ENCODE measurements around the gene TNFRSF1B. TPM values are rescaled to one million over a fixed set of nuclear protein-coding genes. Genes with fewer than 3 reads are reported as not detected.
A peak's percentile ranks its signal among the peaks of the same experiment; 100 is the strongest.

The TNFRSF1B gene
- polyA plus RNA-seq, 2 donors: 1.8 to 3.4 TPM

- 78 to 92% methylated on average over 12 of the region's 12 CpGs for WGBS, 2 donors
- Histone ChIP-seq H3K27me3 (ENCODE audit: control insufficient read depth in 1 of 2, insufficient read depth in 2 of 2, low read length in 2 of 2) (no peaks in the 10 kb centered on the region), H3K27ac (ENCODE audit: low read depth in 2 of 2, low read length in 1 of 2) (no peak overlapping the region), H3K9me3 (ENCODE audit: control insufficient read depth in 2 of 2, insufficient read depth in 1 of 2, low read depth in 1 of 2, low read length in 1 of 2) (no peaks in the 10 kb centered on the region), H3K4me1 (ENCODE audit: control insufficient read depth in 2 of 2, insufficient read depth in 2 of 2, low read length in 1 of 2) (peaks cover 0 to 2% of the 10 kb centered on the region in 2 donors), H3K36me3 (ENCODE audit: control insufficient read depth in 2 of 2, insufficient read depth in 2 of 2, low read length in 1 of 2) (no peaks in the 10 kb centered on the region), H3K4me3 (ENCODE audit: low read depth in 1 of 2, low read length in 2 of 2) (no peak overlapping the region)
Observed at GRCh38 chr1:12129624-12130023, 37.2 kb upstream of the TNFRSF1B start.

GRCh38 chr1:12130466-12131130, 36.2 kb upstream of the TNFRSF1B start:
- no peak overlapping the region for H3K27ac ChIP-seq (ENCODE audit: low read depth in 2 of 2, low read length in 1 of 2)
- no peaks in the 10 kb centered on the region for H3K36me3 ChIP-seq (ENCODE audit: control insufficient read depth in 2 of 2, insufficient read depth in 2 of 2, low read length in 1 of 2)
- 79 to 89% methylated on average over 13 of the region's 13 CpGs for WGBS, 2 donors
- peaks cover 2 to 4% of the 10 kb centered on the region in 2 donors for H3K4me1 ChIP-seq (ENCODE audit: control insufficient read depth in 2 of 2, insufficient read depth in 2 of 2, low read length in 1 of 2)
- no peaks in the 10 kb centered on the region for H3K27me3 ChIP-seq (ENCODE audit: control insufficient read depth in 1 of 2, insufficient read depth in 2 of 2, low read length in 2 of 2)
- H3K4me3 ChIP-seq (ENCODE audit: low read depth in 1 of 2, low read length in 2 of 2): no peak overlapping the region
- H3K9me3 ChIP-seq (ENCODE audit: control insufficient read depth in 2 of 2, insufficient read depth in 1 of 2, low read depth in 1 of 2, low read length in 1 of 2): no peaks in the 10 kb centered on the region

- WGBS, 2 donors: 45 to 56% methylated on average over 8 of the region's 8 CpGs
- peak overlapping the region in 1 of 2 donors; percentile 48 for H3K27ac ChIP-seq (ENCODE audit: low read depth in 2 of 2, low read length in 1 of 2)
Observed at GRCh38 chr1:12132078-12132477, 34.7 kb upstream of the TNFRSF1B start.

GRCh38 chr1:12134716-12135115, 32.1 kb upstream of the TNFRSF1B start:
- peaks cover 4% of the 10 kb centered on the region in 2 donors for H3K4me1 ChIP-seq (ENCODE audit: control insufficient read depth in 2 of 2, insufficient read depth in 2 of 2, low read length in 1 of 2)
- H3K27me3 ChIP-seq (ENCODE audit: control insufficient read depth in 1 of 2, insufficient read depth in 2 of 2, low read length in 2 of 2): no peaks in the 10 kb centered on the region
- H3K9me3 ChIP-seq (ENCODE audit: control insufficient read depth in 2 of 2, insufficient read depth in 1 of 2, low read depth in 1 of 2, low read length in 1 of 2): no peaks in the 10 kb centered on the region
- H3K27ac ChIP-seq (ENCODE audit: low read depth in 2 of 2, low read length in 1 of 2): no peak overlapping the region
- H3K4me3 ChIP-seq (ENCODE audit: low read depth in 1 of 2, low read length in 2 of 2): no peak overlapping the region
- WGBS, 2 donors: 95 to 96% methylated on average over 10 of the region's 10 CpGs
- H3K36me3 ChIP-seq (ENCODE audit: control insufficient read depth in 2 of 2, insufficient read depth in 2 of 2, low read length in 1 of 2): no peaks in the 10 kb centered on the region

More at GRCh38 chr1:12132078-12132477, 34.7 kb upstream of the TNFRSF1B start:
- Histone ChIP-seq H3K4me1 (ENCODE audit: control insufficient read depth in 2 of 2, insufficient read depth in 2 of 2, low read length in 1 of 2) (peaks cover 4% of the 10 kb centered on the region in 2 donors), H3K4me3 (ENCODE audit: low read depth in 1 of 2, low read length in 2 of 2) (no peak overlapping the region), H3K36me3 (ENCODE audit: control insufficient read depth in 2 of 2, insufficient read depth in 2 of 2, low read length in 1 of 2) (no peaks in the 10 kb centered on the region), H3K9me3 (ENCODE audit: control insufficient read depth in 2 of 2, insufficient read depth in 1 of 2, low read depth in 1 of 2, low read length in 1 of 2) (no peaks in the 10 kb centered on the region), H3K27me3 (ENCODE audit: control insufficient read depth in 1 of 2, insufficient read depth in 2 of 2, low read length in 2 of 2) (no peaks in the 10 kb centered on the region)

- H3K4me1 ChIP-seq (ENCODE audit: control insufficient read depth in 2 of 2, insufficient read depth in 2 of 2, low read length in 1 of 2): peaks cover 4% of the 10 kb centered on the region in 2 donors
- H3K4me3 ChIP-seq (ENCODE audit: low read depth in 1 of 2, low read length in 2 of 2): no peak overlapping the region
- 18 to 35% methylated on average over 6 of the region's 6 CpGs for WGBS, 2 donors
- H3K27ac ChIP-seq (ENCODE audit: low read depth in 2 of 2, low read length in 1 of 2): no peak overlapping the region
- H3K27me3 ChIP-seq (ENCODE audit: control insufficient read depth in 1 of 2, insufficient read depth in 2 of 2, low read length in 2 of 2): no peaks in the 10 kb centered on the region
- no peaks in the 10 kb centered on the region for H3K9me3 ChIP-seq (ENCODE audit: control insufficient read depth in 2 of 2, insufficient read depth in 1 of 2, low read depth in 1 of 2, low read length in 1 of 2)
- H3K36me3 ChIP-seq (ENCODE audit: control insufficient read depth in 2 of 2, insufficient read depth in 2 of 2, low read length in 1 of 2): no peaks in the 10 kb centered on the region
Observed at GRCh38 chr1:12135612-12136011, 31.2 kb upstream of the TNFRSF1B start.

- 77 to 86% methylated on average over 8 of the region's 8 CpGs for WGBS, 2 donors
- peaks cover 4% of the 10 kb centered on the region in 2 donors for H3K4me1 ChIP-seq (ENCODE audit: control insufficient read depth in 2 of 2, insufficient read depth in 2 of 2, low read length in 1 of 2)
- no peaks in the 10 kb centered on the region for H3K27me3 ChIP-seq (ENCODE audit: control insufficient read depth in 1 of 2, insufficient read depth in 2 of 2, low read length in 2 of 2)
- H3K27ac ChIP-seq (ENCODE audit: low read depth in 2 of 2, low read length in 1 of 2): no peak overlapping the region
- H3K9me3 ChIP-seq (ENCODE audit: control insufficient read depth in 2 of 2, insufficient read depth in 1 of 2, low read depth in 1 of 2, low read length in 1 of 2): no peaks in the 10 kb centered on the region
- H3K4me3 ChIP-seq (ENCODE audit: low read depth in 1 of 2, low read length in 2 of 2): no peak overlapping the region
- no peaks in the 10 kb centered on the region for H3K36me3 ChIP-seq (ENCODE audit: control insufficient read depth in 2 of 2, insufficient read depth in 2 of 2, low read length in 1 of 2)
Observed at GRCh38 chr1:12136916-12137610, 29.7 kb upstream of the TNFRSF1B start.

- H3K9me3 ChIP-seq (ENCODE audit: control insufficient read depth in 2 of 2, insufficient read depth in 1 of 2, low read depth in 1 of 2, low read length in 1 of 2): no peaks in the 10 kb centered on the region
- H3K4me3 ChIP-seq (ENCODE audit: low read depth in 1 of 2, low read length in 2 of 2): no peak overlapping the region
- no peaks in the 10 kb centered on the region for H3K36me3 ChIP-seq (ENCODE audit: control insufficient read depth in 2 of 2, insufficient read depth in 2 of 2, low read length in 1 of 2)
- no peaks in the 10 kb centered on the region for H3K27me3 ChIP-seq (ENCODE audit: control insufficient read depth in 1 of 2, insufficient read depth in 2 of 2, low read length in 2 of 2)
- H3K4me1 ChIP-seq (ENCODE audit: control insufficient read depth in 2 of 2, insufficient read depth in 2 of 2, low read length in 1 of 2): peaks cover 4 to 9% of the 10 kb centered on the region in 2 donors
- WGBS, 2 donors: 78 to 82% methylated on average over 31 of the region's 31 CpGs
- H3K27ac ChIP-seq (ENCODE audit: low read depth in 2 of 2, low read length in 1 of 2): no peak overlapping the region
Observed at GRCh38 chr1:12138196-12139168, 28.3 kb upstream of the TNFRSF1B start.

- Histone ChIP-seq H3K27me3 (ENCODE audit: control insufficient read depth in 1 of 2, insufficient read depth in 2 of 2, low read length in 2 of 2) (no peaks in the 10 kb centered on the region), H3K36me3 (ENCODE audit: control insufficient read depth in 2 of 2, insufficient read depth in 2 of 2, low read length in 1 of 2) (no peaks in the 10 kb centered on the region), H3K9me3 (ENCODE audit: control insufficient read depth in 2 of 2, insufficient read depth in 1 of 2, low read depth in 1 of 2, low read length in 1 of 2) (no peaks in the 10 kb centered on the region), H3K27ac (ENCODE audit: low read depth in 2 of 2, low read length in 1 of 2) (no peak overlapping the region), H3K4me3 (ENCODE audit: low read depth in 1 of 2, low read length in 2 of 2) (no peak overlapping the region), H3K4me1 (ENCODE audit: control insufficient read depth in 2 of 2, insufficient read depth in 2 of 2, low read length in 1 of 2) (peaks cover 0 to 15% of the 10 kb centered on the region in 2 donors)
- WGBS, 2 donors: 93 to 97% methylated on average over 3 to 4 of the region's 4 CpGs
Observed at GRCh38 chr1:12140016-12140415, 26.8 kb upstream of the TNFRSF1B start.

- no peaks in the 10 kb centered on the region for H3K27me3 ChIP-seq (ENCODE audit: control insufficient read depth in 1 of 2, insufficient read depth in 2 of 2, low read length in 2 of 2)
- H3K36me3 ChIP-seq (ENCODE audit: control insufficient read depth in 2 of 2, insufficient read depth in 2 of 2, low read length in 1 of 2): no peaks in the 10 kb centered on the region
- no peak overlapping the region for H3K4me3 ChIP-seq (ENCODE audit: low read depth in 1 of 2, low read length in 2 of 2)
- WGBS, 2 donors: 82 to 86% methylated on average over 12 of the region's 12 CpGs
- peaks cover 0 to 13% of the 10 kb centered on the region in 2 donors for H3K4me1 ChIP-seq (ENCODE audit: control insufficient read depth in 2 of 2, insufficient read depth in 2 of 2, low read length in 1 of 2)
- no peak overlapping the region for H3K27ac ChIP-seq (ENCODE audit: low read depth in 2 of 2, low read length in 1 of 2)
- no peaks in the 10 kb centered on the region for H3K9me3 ChIP-seq (ENCODE audit: control insufficient read depth in 2 of 2, insufficient read depth in 1 of 2, low read depth in 1 of 2, low read length in 1 of 2)
Observed at GRCh38 chr1:12140515-12141162, 26.2 kb upstream of the TNFRSF1B start.
